ENCODE measurements around the gene MYO18B. TPM values are rescaled to one million over a fixed set of nuclear protein-coding genes. Genes with fewer than 3 reads are reported as not detected.

The MYO18B gene
- total and polyA plus RNA-seq, 2 of the 4 experiments (the other 2 are of a cell fraction) = under 0.01 TPM; not detected in 1

- Histone ChIP-seq H3K79me1 (ENCODE audit: low read depth in 1 of 2, low read length in 2 of 2) (no peaks in the 10 kb centered on the region), H4K91ac (ENCODE audit: insufficient read depth, low read depth, low read length) (no peak overlapping the region), H3K9me1 (ENCODE audit: insufficient read depth, low read length) (no peaks in the 10 kb centered on the region), H3K56ac (ENCODE audit: extremely low read depth, insufficient read depth, low read length) (no peak overlapping the region), H2BK15ac (ENCODE audit: low read depth, low read length) (no peak overlapping the region), H2BK5ac (ENCODE audit: low read depth, low read length, poor library complexity, severe bottlenecking) (no peak overlapping the region), H4K5ac (ENCODE audit: low read depth, low read length) (no peak overlapping the region), H3K4ac (ENCODE audit: low read depth, low read length) (no peak overlapping the region), H2AK5ac (ENCODE audit: low read depth, low read length) (no peak overlapping the region), H3K27me3 (ENCODE audit: control insufficient read depth, insufficient read depth, low read length) (no peaks in the 10 kb centered on the region), H2AFZ (replicated peaks; ENCODE audit: low read length, poor library complexity) (no peak overlapping the region), H3K27ac (ENCODE audit: insufficient read depth, low read length) (no peak overlapping the region), H3K14ac (replicated peaks; ENCODE audit: low read depth, low read length) (no peak overlapping the region), H3K9me3 (ENCODE audit: control insufficient read depth, insufficient read depth, low read length) (peaks cover 2% of the 10 kb centered on the region), H3K36me3 (ENCODE audit: control insufficient read depth, insufficient read depth, low read length) (no peaks in the 10 kb centered on the region), H3K23ac (ENCODE audit: low read depth, low read length) (no peak overlapping the region), H4K20me1 (ENCODE audit: insufficient read depth, low read length) (no peaks in the 10 kb centered on the region), H4K8ac (ENCODE audit: low read depth in 2 of 2, low read length in 2 of 2) (no peak overlapping the region), H3K4me3 (ENCODE audit: insufficient read depth, low read depth, low read length) (no peak overlapping the region), H2AK9ac (replicated peaks; ENCODE audit: low read depth, low read length, poor library complexity) (no peak overlapping the region), H3K4me2 (ENCODE audit: low read depth, low read length) (no peak overlapping the region), H2BK120ac (ENCODE audit: low read depth, low read length) (no peak overlapping the region), H2BK20ac (ENCODE audit: low read depth, low read length) (no peak overlapping the region), H3K18ac (ENCODE audit: low read depth, low read length) (no peak overlapping the region), H3K9ac (ENCODE audit: low read depth, low read length) (no peak overlapping the region), H3K4me1 (ENCODE audit: control insufficient read depth, insufficient read depth, low read length) (no peaks in the 10 kb centered on the region)
- POLR2A ChIA-PET (ENCODE audit: unreplicated experiment) = no interaction called here
- intact Hi-C loops (cut with micrococcal nuclease) = no loop called here
- in situ Hi-C loops (cut with MboI; ENCODE audit: low sequenced_read_pairs) = no loop called here
- no peak for TF ChIP-seq RFX5 (IDR thresholded peaks at IDR 0.05; ENCODE audit: low read depth, low read length)
- TF ChIP-seq, protein P1, sequence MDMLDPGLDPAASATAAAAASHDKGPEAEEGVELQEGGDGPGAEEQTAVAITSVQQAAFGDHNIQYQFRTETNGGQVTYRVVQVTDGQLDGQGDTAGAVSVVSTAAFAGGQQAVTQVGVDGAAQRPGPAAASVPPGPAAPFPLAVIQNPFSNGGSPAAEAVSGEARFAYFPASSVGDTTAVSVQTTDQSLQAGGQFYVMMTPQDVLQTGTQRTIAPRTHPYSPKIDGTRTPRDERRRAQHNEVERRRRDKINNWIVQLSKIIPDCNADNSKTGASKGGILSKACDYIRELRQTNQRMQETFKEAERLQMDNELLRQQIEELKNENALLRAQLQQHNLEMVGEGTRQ (IDR thresholded peaks at IDR 0.05; ENCODE audit: low read depth, low read length) = no peak
- TF ChIP-seq, protein P2, sequence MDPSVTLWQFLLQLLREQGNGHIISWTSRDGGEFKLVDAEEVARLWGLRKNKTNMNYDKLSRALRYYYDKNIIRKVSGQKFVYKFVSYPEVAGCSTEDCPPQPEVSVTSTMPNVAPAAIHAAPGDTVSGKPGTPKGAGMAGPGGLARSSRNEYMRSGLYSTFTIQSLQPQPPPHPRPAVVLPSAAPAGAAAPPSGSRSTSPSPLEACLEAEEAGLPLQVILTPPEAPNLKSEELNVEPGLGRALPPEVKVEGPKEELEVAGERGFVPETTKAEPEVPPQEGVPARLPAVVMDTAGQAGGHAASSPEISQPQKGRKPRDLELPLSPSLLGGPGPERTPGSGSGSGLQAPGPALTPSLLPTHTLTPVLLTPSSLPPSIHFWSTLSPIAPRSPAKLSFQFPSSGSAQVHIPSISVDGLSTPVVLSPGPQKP (IDR thresholded peaks at IDR 0.05; ENCODE audit: borderline replicate concordance, low read depth, low read length) = no peak
- no peak for TF ChIP-seq CTCF (conservative IDR thresholded peaks at IDR 0.05; ENCODE audit: low read depth, low read length)
- TF ChIP-seq RAD21 (IDR thresholded peaks at IDR 0.05; ENCODE audit: low read length) = no peak
- no peak for TF ChIP-seq CHD1 (IDR thresholded peaks at IDR 0.05; ENCODE audit: low read depth, low read length)
- TF ChIP-seq MAFK (IDR thresholded peaks at IDR 0.05; ENCODE audit: low read depth, low read length) = no peak
- TF ChIP-seq CEBPB (IDR thresholded peaks at IDR 0.05; ENCODE audit: low read depth, low read length) = no peak
- TF ChIP-seq MXI1 (IDR thresholded peaks at IDR 0.05; ENCODE audit: borderline replicate concordance, low read depth, low read length) = no peak
- TF ChIP-seq POLR2A (IDR thresholded peaks at IDR 0.05; ENCODE audit: low read depth, low read length) = no peak
- TF ChIP-seq FOS (IDR thresholded peaks at IDR 0.05; ENCODE audit: low read depth, low read length) = no peak
- no peak for TF ChIP-seq MAZ (IDR thresholded peaks at IDR 0.05; ENCODE audit: borderline replicate concordance, low read depth, low read length)
- no peak for TF ChIP-seq RCOR1 (IDR thresholded peaks at IDR 0.05; ENCODE audit: insufficient replicate concordance, low read length)
- no peak for TF ChIP-seq NFE2L2 (IDR thresholded peaks at IDR 0.05; ENCODE audit: low read depth, low read length)
- no peak for TF ChIP-seq BHLHE40 (IDR thresholded peaks at IDR 0.05; ENCODE audit: low read depth, low read length)
- no peak for TF ChIP-seq SMC3 (IDR thresholded peaks at IDR 0.05; ENCODE audit: low read depth, low read length)
- DNase-seq (no peak), ATAC-seq (ENCODE audit: low read depth) (no peak)
- dilution Hi-C loops (cut with HindIII; ENCODE audit: low sequenced_read_pairs, unreplicated experiment) = no loop called here
- CTCF ChIA-PET = no interaction called here
- no CpG with 5 or more reads among the region's 2 CpGs for WGBS, 2 experiments (ENCODE audit: extremely low coverage in 2 of 2, insufficient read length in 1 of 2)
- BruUV-seq (replicated peaks) = no TSS peak
Measured at GRCh38 chr22:25815561-25815960, 73.6 kb downstream of the MYO18B start.
